GM12878 (cell line): ENCODE measurements around the gene MYRF. TPM values are rescaled to one million over a fixed set of nuclear protein-coding genes. Genes with fewer than 3 reads are reported as not detected.

Experiments used
- ATAC-seq: fragments of 200-7000 bp; cut with Tn5 transposase; 3 replicates; pipeline ENCODE4 v1.9.1; 2020; ENCODE audit warnings: mild to moderate bottlenecking, moderate library complexity
- BruUV-seq: library from RNA; stranded (reverse); fragments of 400-500 nt; replicated peaks from 2 replicates; lab custom pipeline; 2021; lab: Mats Ljungman, UMichigan
- CTCF ChIA-PET: fragments of 300-600 bp; sonication (Branson Sonifier 250); formaldehyde crosslinking; extraction: SDS; loops from one replicate; lab custom pipeline; 2021; ENCODE audit warnings: inconsistent platforms; lab: Yijun Ruan, JAX
- POLR2A ChIA-PET: fragments of 350-600 bp; formaldehyde crosslinking; extraction: SDS; loops from one replicate; lab custom pipeline; 2021; ENCODE audit warnings: inconsistent platforms; lab: Charles Lee
- RAD21 ChIA-PET: fragments of 300-600 bp; sonication (Branson Sonifier 250); formaldehyde crosslinking; loops from one replicate; lab custom pipeline; 2023; ENCODE audit warnings: antibody characterized with exemption; ENCODE audit not compliant: unreplicated experiment; lab: Charles Lee
- SMC1A ChIA-PET: fragments of 300-600 bp; sonication (Branson Sonifier 250); formaldehyde crosslinking; loops from one replicate; lab custom pipeline; 2023; ENCODE audit not compliant: unreplicated experiment, uncharacterized antibody; lab: Charles Lee
- DNase-seq: peaks from one replicate; pipeline ENCODE4 v3.0.0-alpha.2; 2011; ENCODE audit warnings: low read depth, low spot score
- FAIRE-seq: peaks from 3 replicates; lab custom pipeline; 2011; peaks lifted over from hg19 to GRCh38; lab: Jason Lieb, UNC
- H2AFZ ChIP-seq: 2 replicates; pipeline ENCODE4 v1.6.0; 2011; ENCODE audit warnings: low read depth, low read length, control low read depth; ENCODE audit not compliant: control insufficient read depth
- H3K27ac ChIP-seq: 2 replicates; pipeline ENCODE4 v1.5.1; 2011; ENCODE audit warnings: control low read depth; ENCODE audit not compliant: control insufficient read depth, insufficient read depth
- H3K27me3 ChIP-seq, 2 experiments: replicated peaks in 1 of 2; 2 replicates each; pipeline versions ENCODE4 v1.6.0 to v1.6.1; 2011; ENCODE audit warnings: low read length in 1 of 2; ENCODE audit not compliant: control insufficient read depth in 2 of 2, insufficient read depth in 2 of 2
- H3K36me3 ChIP-seq, 2 experiments: 2 replicates each; pipeline ENCODE4 v1.5.1; 2011; ENCODE audit warnings: low read length in 1 of 2; ENCODE audit not compliant: control insufficient read depth in 2 of 2, insufficient read depth in 2 of 2
- H3K4me1 ChIP-seq: 2 replicates; pipeline ENCODE4 v1.6.1; 2011; ENCODE audit warnings: mild to moderate bottlenecking, low read length, moderate library complexity, mixed read lengths; ENCODE audit not compliant: control insufficient read depth, insufficient read depth
- H3K4me2 ChIP-seq: 2 replicates; pipeline ENCODE4 v1.6.0; 2011; ENCODE audit warnings: control low read depth; ENCODE audit not compliant: control insufficient read depth, insufficient read depth
- H3K4me3 ChIP-seq: fragments of 200-600 bp; sonication (generic); 2 replicates; pipeline ENCODE4 v1.5.1; 2016
- H3K79me2 ChIP-seq: 2 replicates; pipeline ENCODE4 v1.6.0; 2011; ENCODE audit warnings: low read length; ENCODE audit not compliant: control insufficient read depth, insufficient read depth
- H3K9ac ChIP-seq: 2 replicates; pipeline ENCODE4 v1.8.0; 2011; ENCODE audit warnings: low read length, control low read depth, mixed read lengths; ENCODE audit not compliant: control insufficient read depth, insufficient read depth
- H3K9me3 ChIP-seq: replicated peaks from 3 replicates; pipeline ENCODE4 v1.5.1; 2011; ENCODE audit warnings: mild to moderate bottlenecking, low read length; ENCODE audit not compliant: control insufficient read depth, insufficient read depth
- H4K20me1 ChIP-seq: 2 replicates; pipeline ENCODE4 v1.6.0; 2011; ENCODE audit not compliant: control insufficient read depth, insufficient read depth
- NFYA ChIP-seq: IDR thresholded peaks from 2 replicates; pipeline ENCODE4 v1.6.1; 2011; ENCODE audit warnings: low read depth, mild to moderate bottlenecking, low read length, improper control_type of control experiment, borderline replicate concordance
- REST ChIP-seq: IDR thresholded peaks from 2 replicates; pipeline ENCODE4 v1.6.1; 2012; ENCODE audit warnings: mild to moderate bottlenecking, low read depth, low read length
- WGBS: methylation state at CpG from one replicate; pipeline ENCODE4 v1.1.6; 2016; ENCODE audit warnings: low lambda C conversion rate; ENCODE audit not compliant: insufficient replicate concordance, insufficient coverage; ENCODE audit errors: missing lambda C conversion rate; 5-methylcytosine and 5-hydroxymethylcytosine counted together
- in situ Hi-C: fragments of 300-500 bp; cut with MboI; formaldehyde crosslinking; loops from 9 replicates; pipeline ENCODE4 v1.14.3; 2018; ENCODE audit warnings: mixed read lengths
- intact Hi-C: fragments of 100-400 bp; cut with micrococcal nuclease; formaldehyde crosslinking; loops from one replicate; pipeline ENCODE4 v1.14.2; 2022; ENCODE audit not compliant: unreplicated experiment
- polyA plus RNA-seq, 11 experiments: library from polyadenylated mRNA; depleted of rRNA in 4 of 11; unstranded in 6 of 11; stranded (reverse) in 5 of 11; fragments of >200 nt; fragmentation: Nextera tagmentation in 4 of 11; fragmentation: Illumina TruSeq in 1 of 11; extraction: Ambion mirVana in 4 of 11; extraction: Trizol in 1 of 11; gene quantifications; 1 replicate in 1 of 11; 2 replicates in 10 of 11; pipeline versions ENCODE4 v1.2.1 to v1.2.3, GENCODE V29; 2011 to 2016; ENCODE audit warnings: inconsistent platforms in 2 of 11, missing spikeins in 2 of 11, low read depth in 1 of 11
- total RNA-seq, 4 experiments: library from RNA; depleted of rRNA in 3 of 4; stranded (reverse); fragments of >200 nt in 3 of 4; fragmentation: Illumina TruSeq in 1 of 4; extraction: Trizol in 1 of 4; gene quantifications; 2 replicates each; pipeline versions ENCODE4 v1.2.1 to v1.2.3, GENCODE V29; 2013 to 2021

MYRF gene
- total and polyA plus RNA-seq, 10 of the 15 experiments (the other 5 are each of a cell fraction or from before 2014, with no cell fraction given) = 0.27 to 15.6 (median 0.89) TPM

GRCh38 chr11:61832207-61832606, 79.8 kb downstream of the MYRF start:
- peaks cover 0 to 9% of the 10 kb centered on the region in 2 experiments; a peak in 2 of 4 replicates for H3K36me3 ChIP-seq
- no peaks in the 10 kb centered on the region for H3K27me3 ChIP-seq
- FAIRE-seq (no peak), ATAC-seq (no peak), DNase-seq (no peak)
- H3K79me2 ChIP-seq = peaks cover 90% of the 10 kb centered on the region
- intact Hi-C loops (no loop called here), in situ Hi-C loops (no loop called here)
- SMC1A ChIA-PET = interaction anchor here (2.0 to 6.2 kb wide), 3 partner anchors 16 to 38 kb away, joined by 9 to 67 read pairs (median 28); partner anchors contain the start of gene FADS1
- peak overlapping the region; percentile 16; the same call in 1 of the 2 replicates for H3K9ac ChIP-seq
- peak overlapping the region; percentile 100 for H3K4me3 ChIP-seq
- BruUV-seq = no TSS peak
- RAD21 ChIA-PET = interaction anchor here (0.9 to 6.9 kb wide), 2 partner anchors 17 to 35 kb away, joined by 3 to 48 read pairs; no protein-coding TSS in a partner anchor
- peak overlapping the region; percentile 82 for H3K4me2 ChIP-seq
- H4K20me1 ChIP-seq = no peaks in the 10 kb centered on the region
- peak overlapping the region; percentile 31; the same call in 1 of the 2 replicates for H3K27ac ChIP-seq
- CTCF ChIA-PET = interaction anchor here (0.6 to 2.0 kb wide), 6 partner anchors 14 to 278 kb away, joined by 3 to 6 read pairs (median 4); partner anchors contain the start of gene FTH1
- POLR2A ChIA-PET = interaction anchor here (0.6 to 6.9 kb wide), 4 partner anchors 14 to 254 kb away, joined by 3 to 167 read pairs (median 12); partner anchors contain the start of gene FADS1
- no peaks in the 10 kb centered on the region for H3K9me3 ChIP-seq
- TF ChIP-seq REST (peak; percentile 59; the same call in 1 of the 2 replicates), NFYA (no peak)
- H2AFZ ChIP-seq = no peak overlapping the region
- 70% methylated on average over 4 of the region's 4 CpGs for WGBS
- H3K4me1 ChIP-seq = peaks cover 36% of the 10 kb centered on the region
